Measurements from ENCODE around the gene SAPCD2. TPM values are rescaled to one million over a fixed set of nuclear protein-coding genes. Genes with fewer than 3 reads are reported as not detected.

The SAPCD2 gene
- total RNA-seq, 1 experiment from 2014 or later: 28.5 TPM

GRCh38 chr9:137049544-137050449, 20.6 kb downstream of the SAPCD2 start:
- peak; percentile 44 for DNase-seq (ENCODE audit: low read depth)

GRCh38 chr9:137048655-137049543, 21.5 kb downstream of the SAPCD2 start:
- peak; percentile 35 for DNase-seq (ENCODE audit: low read depth)

GRCh38 chr9:137046088-137046787, 24.1 kb downstream of the SAPCD2 start, which contains the start of gene NPDC1:
Gene NPDC1, minus strand, starts transcription at chr9:137046177. Its CDS starts 188 bp downstream, at chr9:137045989.
- DNase-seq (ENCODE audit: low read depth): peak; percentile 72

GRCh38 chr9:137045294-137046087, 24.9 kb downstream of the SAPCD2 start:
- peak; percentile 57 for DNase-seq (ENCODE audit: low read depth)

GRCh38 chr9:137044502-137045177, 25.7 kb downstream of the SAPCD2 start:
- DNase-seq (ENCODE audit: low read depth): peak; percentile 52

GRCh38 chr9:137044037-137044436, 26.3 kb downstream of the SAPCD2 start:
- DNase-seq (ENCODE audit: low read depth): no peak

GRCh38 chr9:137042751-137043727, 27.3 kb downstream of the SAPCD2 start:
- no peak for DNase-seq (ENCODE audit: low read depth)

GRCh38 chr9:137041124-137041523, 29.2 kb downstream of the SAPCD2 start:
- DNase-seq (ENCODE audit: low read depth): no peak

- no peak for DNase-seq (ENCODE audit: low read depth)
Measured at GRCh38 chr9:137040568-137040967, 29.8 kb downstream of the SAPCD2 start.

GRCh38 chr9:137039611-137040366, 30.6 kb downstream of the SAPCD2 start:
- DNase-seq (ENCODE audit: low read depth): no peak

GRCh38 chr9:137038916-137039315, 31.4 kb downstream of the SAPCD2 start:
- no peak for DNase-seq (ENCODE audit: low read depth)

GRCh38 chr9:137037483-137037882, 32.9 kb downstream of the SAPCD2 start:
- DNase-seq (ENCODE audit: low read depth): no peak

GRCh38 chr9:137037035-137037434, 33.3 kb downstream of the SAPCD2 start:
- no peak for DNase-seq (ENCODE audit: low read depth)

- DNase-seq (ENCODE audit: low read depth): no peak
Measured at GRCh38 chr9:137035937-137036336, 34.4 kb downstream of the SAPCD2 start.

GRCh38 chr9:137035507-137035834, 34.9 kb downstream of the SAPCD2 start:
- DNase-seq (ENCODE audit: low read depth): no peak

GRCh38 chr9:137034709-137035506, 35.4 kb downstream of the SAPCD2 start:
- peak; percentile 81 for DNase-seq (ENCODE audit: low read depth)

GRCh38 chr9:137034039-137034708, 36.2 kb downstream of the SAPCD2 start:
- no peak for DNase-seq (ENCODE audit: low read depth)
